IMR-90 (cell line): ENCODE measurements around the gene RPE. TPM values are rescaled to one million over a fixed set of nuclear protein-coding genes. Genes with fewer than 3 reads are reported as not detected.

Experiments
- polyA plus RNA-seq, 3 experiments: library from polyadenylated mRNA; depleted of rRNA; stranded (reverse); fragments of >200 nt; gene quantifications; 2 replicates each; pipeline ENCODE4 v1.2.3, GENCODE V29; 2012; ENCODE audit warnings: low replicate concordance in 1 of 3
- total RNA-seq: library from RNA; depleted of rRNA; stranded (reverse); fragments of >200 nt; gene quantifications from 2 replicates; pipeline ENCODE4 v1.2.3, GENCODE V29; 2012; rRNA removed

RPE gene
- total and polyA plus RNA-seq, 2 of the 4 experiments (the other 2 are of a cell fraction) = 66.7 to 339 TPM

Other genes with a start within 250 kb of the RPE start
- not detected in 2 replicates for gene UNC80, start 230.8 kb upstream of the RPE start, total RNA-seq
- not detected in 2 replicates for gene UNC80, start 230.8 kb upstream of the RPE start, polyA plus RNA-seq (2012; rRNA removed)
- gene KANSL1L, start 168.8 kb downstream of the RPE start, total RNA-seq = 7.2 and 8.1 TPM in 2 replicates
- gene KANSL1L, start 168.8 kb downstream of the RPE start, polyA plus RNA-seq (2012; rRNA removed) = 2.0 and 3.1 TPM in 2 replicates
- gene ACADL, start 222.8 kb downstream of the RPE start, total RNA-seq = not detected in 2 replicates
- not detected in 2 replicates for gene ACADL, start 222.8 kb downstream of the RPE start, polyA plus RNA-seq (2012; rRNA removed)